Stomach (tissue), 9 donors: ENCODE measurements around the gene TGFBR2. TPM values are rescaled to one million over a fixed set of nuclear protein-coding genes. Genes with fewer than 3 reads are reported as not detected.
A peak's percentile ranks its signal among the peaks of the same experiment; 100 is the strongest.

ENCODE experiments used
- DNase-seq, 2 donors: peaks; one replicate each; pipeline versions ENCODE4 v3.0.0 to v3.0.0-alpha.2; 2013 to 2019
- H3K27ac ChIP-seq, 5 donors: fragments of 200-600 bp in 4 of 5; sonication (generic) in 4 of 5; one replicate each; pipeline ENCODE4 v1.5.1; 2013 to 2019; ENCODE audit warnings: mild to moderate bottlenecking in 1 of 5, moderate library complexity in 1 of 5
- H3K27me3 ChIP-seq, 3 donors: fragments of 200-600 bp; sonication (generic); one replicate each; pipeline ENCODE4 v1.5.1; 2017 to 2019; ENCODE audit warnings: mixed run types in 1 of 3
- H3K36me3 ChIP-seq, 4 donors: fragments of 200-600 bp; sonication (generic); 1 replicate in 3 of 4; 2 replicates in 1 of 4; pipeline ENCODE4 v1.5.1; 2016 to 2019
- H3K4me1 ChIP-seq, 4 donors: fragments of 200-600 bp; sonication (generic); one replicate each; pipeline ENCODE4 v1.5.1; 2016 to 2019
- H3K4me3 ChIP-seq, 4 donors: fragments of 200-600 bp; sonication (generic) in 3 of 4; one replicate each; pipeline ENCODE4 v1.5.1; 2016 to 2019; ENCODE audit warnings: mild to moderate bottlenecking in 1 of 4
- H3K9me3 ChIP-seq, 4 donors: fragments of 200-600 bp; sonication (generic); one replicate each; pipeline ENCODE4 v1.5.1; 2016 to 2019
- CTCF ChIP-seq, 7 experiments: fragments of 450-650 bp in 4 of 7; fragments of 200-600 bp in 3 of 7; sonication (generic) in 3 of 7; IDR thresholded peaks; one replicate each; pipeline ENCODE4 v1.5.1; 2016 to 2019; ENCODE audit warnings: antibody characterized with exemption in 7 of 7, control low read depth in 2 of 7, mild to moderate bottlenecking in 1 of 7
- EP300 ChIP-seq: sonication (generic); formaldehyde crosslinking; IDR thresholded peaks from one replicate; pipeline ENCODE4 v1.6.1; 2017; ENCODE audit warnings: antibody characterized with exemption
- POLR2A ChIP-seq, 4 donors: fragments of 450-650 bp; IDR thresholded peaks; one replicate each; pipeline ENCODE4 v1.6.1; 2016; ENCODE audit warnings: antibody characterized with exemption in 4 of 4, control low read depth in 2 of 4, mild to moderate bottlenecking in 1 of 4, moderate library complexity in 1 of 4
- POLR2AphosphoS5 ChIP-seq, 3 donors: sonication (generic); formaldehyde crosslinking; IDR thresholded peaks; one replicate each; pipeline ENCODE4 v1.6.1; 2016; ENCODE audit warnings: antibody characterized with exemption in 3 of 3
- WGBS, 5 donors: extraction: QIAGEN DNeasy Blood & Tissue Kit in 3 of 5; methylation state at CpG; one replicate each; pipeline versions ENCODE4 v1.1.5 to v1.1.7; 2013 to 2018; 5-methylcytosine and 5-hydroxymethylcytosine counted together
- intact Hi-C: fragments of 100-400 bp; cut with DNase I; formaldehyde crosslinking; loops from one replicate; pipeline ENCODE4 v1.15.1; 2023; ENCODE audit warnings: low total_unique reads
- polyA plus RNA-seq, 3 donors: library from polyadenylated mRNA; stranded (reverse); fragments of 200-250 nt; gene quantifications; one replicate each; pipeline ENCODE4 v1.2.3, GENCODE V29; 2013
- total RNA-seq, 5 donors: library from RNA; depleted of rRNA; stranded (reverse); fragments of >200 nt; gene quantifications; one replicate each; pipeline versions ENCODE4 v1.1.0 to v1.2.3, GENCODE V29; 2014 to 2016
- donor health status: healthy with polysubstance abuse.
- donor health status: Bipolar disorder and iron deficiency.
- donor health status: healthy.

The TGFBR2 gene
- total and polyA plus RNA-seq, 8 donors = 13.7 to 115 (median 66.3) TPM

- peak overlapping the region in 2 of 5 donors; percentile 1 to 27 for H3K27ac ChIP-seq
- intact Hi-C loops = loop anchor here (10.0 kb wide), 1 partner anchor 50 kb away; no protein-coding TSS in a partner anchor
- H3K4me1 ChIP-seq = peaks cover 9 to 82% (median 27%) of the 10 kb centered on the region in 4 donors
- no peaks in the 10 kb centered on the region for H3K27me3 ChIP-seq
- WGBS, 5 donors = 54 to 78% (median 66%) methylated on average over 8 of the region's 8 CpGs
- TF ChIP-seq POLR2A (IDR thresholded peaks at IDR 0.05) (no peak), CTCF (IDR thresholded peaks at IDR 0.05) (no peak), POLR2AphosphoS5 (IDR thresholded peaks at IDR 0.05) (no peak), EP300 (no peak)
- DNase-seq = no peak
- peaks cover 7 to 51% (median 36%) of the 10 kb centered on the region in 4 donors for H3K36me3 ChIP-seq
- no peak overlapping the region for H3K4me3 ChIP-seq
- no peaks in the 10 kb centered on the region for H3K9me3 ChIP-seq
Measured at GRCh38 chr3:30664459-30664858, 58.1 kb downstream of the TGFBR2 start.

GRCh38 chr3:30664884-30665283 lies 58.5 kb downstream of the TGFBR2 start:
- 55 to 72% (median 65%) methylated on average over 6 of the region's 6 CpGs for WGBS, 5 donors
- DNase-seq = peak in 1 of 2 donors; percentile 53

GRCh38 chr3:30665539-30665938 lies 59.1 kb downstream of the TGFBR2 start:
- intact Hi-C loops = loop anchor here (10.0 kb wide), 1 partner anchor 51 kb away; no protein-coding TSS in a partner anchor
- H3K9me3 ChIP-seq = no peaks in the 10 kb centered on the region
- TF ChIP-seq POLR2A (IDR thresholded peaks at IDR 0.05) = no peak
- TF ChIP-seq POLR2AphosphoS5 (IDR thresholded peaks at IDR 0.05) = no peak
- no peak for TF ChIP-seq CTCF (IDR thresholded peaks at IDR 0.05)
- no peak for TF ChIP-seq EP300
- no peaks in the 10 kb centered on the region for H3K27me3 ChIP-seq
- no peak overlapping the region for H3K4me3 ChIP-seq
- no peak for DNase-seq
- H3K27ac ChIP-seq = peak overlapping the region in 1 of 5 donors; percentile 27
- H3K36me3 ChIP-seq = peaks cover 7 to 57% (median 42%) of the 10 kb centered on the region in 4 donors
- WGBS, 5 donors = 91 to 100% (median 97%) methylated on average over 2 of the region's 2 CpGs
- H3K4me1 ChIP-seq = peaks cover 7 to 71% (median 20%) of the 10 kb centered on the region in 4 donors

More at GRCh38 chr3:30664884-30665283, 58.5 kb downstream of the TGFBR2 start:
- intact Hi-C loops = loop anchor here (10.0 kb wide), 1 partner anchor 50 kb away; no protein-coding TSS in a partner anchor
- peak in 1 of 3 donors; percentile 16 for TF ChIP-seq POLR2AphosphoS5 (IDR thresholded peaks at IDR 0.05)
- TF ChIP-seq POLR2A (IDR thresholded peaks at IDR 0.05) = no peak
- TF ChIP-seq EP300 = no peak
- Histone ChIP-seq H3K36me3 (peaks cover 7 to 55% (median 40%) of the 10 kb centered on the region in 4 donors), H3K4me3 (no peak overlapping the region), H3K9me3 (no peaks in the 10 kb centered on the region), H3K27me3 (no peaks in the 10 kb centered on the region), H3K27ac (peak overlapping the region in 1 of 5 donors; percentile 27), H3K4me1 (peaks cover 7 to 78% (median 23%) of the 10 kb centered on the region in 4 donors)

GRCh38 chr3:30666572-30667279 lies 60.3 kb downstream of the TGFBR2 start:
- Histone ChIP-seq H3K27me3 (no peaks in the 10 kb centered on the region), H3K27ac (peak overlapping the region in 2 of 5 donors; percentile 1 to 17), H3K4me1 (peaks cover 4 to 62% (median 15%) of the 10 kb centered on the region in 4 donors), H3K36me3 (peaks cover 4 to 58% (median 43%) of the 10 kb centered on the region in 4 donors), H3K4me3 (no peak overlapping the region), H3K9me3 (no peaks in the 10 kb centered on the region)
- intact Hi-C loops = loop anchor here (10.0 kb wide), 1 partner anchor 52 kb away; no protein-coding TSS in a partner anchor
- DNase-seq = no peak
- WGBS, 5 donors = 67 to 92% (median 71%) methylated on average over 6 to 7 of the region's 7 CpGs
- TF ChIP-seq EP300 (no peak), POLR2AphosphoS5 (IDR thresholded peaks at IDR 0.05) (no peak), POLR2A (IDR thresholded peaks at IDR 0.05) (no peak), CTCF (IDR thresholded peaks at IDR 0.05) (no peak)
